VCaP (cell line): ENCODE data around the gene APBA2.

Experiments used
- H3K27ac ChIP-seq: fragments of 450-650 bp; 2 replicates; pipeline ENCODE4 v1.5.1; 2017
- CTCF ChIP-seq: fragments of 450-650 bp; conservative IDR thresholded peaks from 2 replicates; pipeline ENCODE4 v1.5.1; 2017; ENCODE audit warnings: mild to moderate bottlenecking, moderate library complexity

APBA2 gene

GRCh38 chr15:28964098-28964497 lies 78.3 kb downstream of the APBA2 start:
- H3K27ac ChIP-seq, result no peak overlapping the region
- no peak for TF ChIP-seq CTCF

DNA sequence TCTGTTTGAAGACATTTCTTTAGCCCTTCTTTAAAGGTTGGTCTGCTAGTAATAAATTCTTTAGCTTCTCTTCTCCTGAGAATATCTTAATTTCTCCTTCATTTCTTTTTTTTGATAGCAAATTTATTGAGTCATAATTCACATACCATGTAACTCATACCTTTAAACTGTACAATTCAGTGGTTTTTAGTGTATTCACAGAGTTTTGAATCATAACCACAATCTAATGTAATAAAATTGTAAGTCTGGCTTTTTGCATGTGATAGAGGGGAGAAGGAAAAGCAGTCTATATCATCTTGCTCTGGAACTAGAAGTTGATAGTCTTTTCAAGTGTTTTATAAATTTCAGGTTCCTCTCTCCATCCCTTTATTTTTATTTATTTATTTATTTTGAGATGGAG lies 81.3 kb downstream of the APBA2 start:
- no peak overlapping the region for H3K27ac ChIP-seq
- TF ChIP-seq CTCF, result no peak

DNA sequence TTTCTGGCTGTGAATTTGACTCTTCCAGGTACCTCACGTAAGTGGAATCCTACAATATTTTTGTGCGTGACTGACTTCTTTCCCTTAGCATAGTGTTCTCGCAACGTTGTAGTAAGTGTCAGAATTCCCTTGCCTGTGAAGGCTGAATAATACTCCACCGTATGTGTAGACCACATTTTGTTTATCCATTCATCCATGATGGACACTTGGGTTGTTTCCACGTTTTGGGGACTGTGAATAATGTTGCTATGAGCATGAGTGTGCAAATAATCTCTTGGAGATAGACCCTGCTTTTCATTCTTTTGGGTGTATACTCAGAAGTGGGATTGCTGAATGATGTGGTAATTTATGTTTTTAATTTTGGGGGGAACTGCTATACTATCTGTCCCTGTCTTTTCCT lies 82.2 kb downstream of the APBA2 start:
- TF ChIP-seq CTCF, result no peak
- no peak overlapping the region for H3K27ac ChIP-seq

GRCh38 chr15:28969511-28970085 lies 83.8 kb downstream of the APBA2 start:
- H3K27ac ChIP-seq, result no peak overlapping the region
- TF ChIP-seq CTCF, result no peak

DNA sequence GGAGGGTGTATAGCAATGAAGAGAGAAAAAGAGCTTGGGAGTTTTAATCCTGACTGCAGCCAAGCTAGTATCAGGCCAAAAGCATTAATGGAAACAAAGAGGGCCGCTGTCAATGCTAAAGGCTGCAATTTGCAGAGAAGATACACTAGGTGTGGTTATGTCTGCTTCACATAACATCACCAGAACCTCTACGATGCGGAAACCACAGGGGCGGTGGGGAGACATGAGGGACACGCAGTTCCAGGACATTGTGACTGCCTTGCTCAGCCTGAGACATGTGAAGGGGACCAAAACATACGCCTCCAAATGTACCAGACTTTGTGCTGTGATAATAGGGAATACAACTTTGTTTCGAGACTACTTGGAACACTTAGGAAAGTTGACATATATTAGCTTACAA lies 88.4 kb downstream of the APBA2 start:
- H3K27ac ChIP-seq, result no peak overlapping the region
- TF ChIP-seq CTCF, result no peak

DNA sequence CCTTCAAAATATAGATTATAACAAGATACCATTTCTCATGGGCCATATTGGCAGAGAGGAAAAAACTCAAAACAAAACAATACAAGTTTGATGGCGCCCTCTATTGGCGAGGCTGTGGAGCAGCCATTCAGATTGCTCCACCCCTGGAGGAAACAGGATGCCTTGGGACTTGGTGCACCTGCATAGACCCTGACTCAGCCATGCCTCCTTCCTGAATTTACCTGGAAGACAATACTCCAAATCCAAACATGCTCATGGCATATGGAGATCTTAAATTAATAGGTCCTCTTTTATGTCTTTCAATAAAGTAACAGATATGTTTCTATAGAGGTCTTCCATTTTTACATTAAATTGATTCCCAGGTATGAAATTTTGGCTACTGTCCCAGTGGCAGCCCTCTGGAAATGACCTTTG lies 90.0 kb downstream of the APBA2 start:
- no peak overlapping the region for H3K27ac ChIP-seq
- TF ChIP-seq CTCF, result peak; percentile 85

- no peak overlapping the region for H3K27ac ChIP-seq
- no peak for TF ChIP-seq CTCF
Measured at GRCh38 chr15:28977377-28978010, 91.7 kb downstream of the APBA2 start.
